ENCODE data around the gene THEM4. TPM values are rescaled to one million over a fixed set of nuclear protein-coding genes. Genes with fewer than 3 reads are reported as not detected.

Gene THEM4
- total RNA-seq, 1 donor from 2014 or later = 14.9 TPM

DNA sequence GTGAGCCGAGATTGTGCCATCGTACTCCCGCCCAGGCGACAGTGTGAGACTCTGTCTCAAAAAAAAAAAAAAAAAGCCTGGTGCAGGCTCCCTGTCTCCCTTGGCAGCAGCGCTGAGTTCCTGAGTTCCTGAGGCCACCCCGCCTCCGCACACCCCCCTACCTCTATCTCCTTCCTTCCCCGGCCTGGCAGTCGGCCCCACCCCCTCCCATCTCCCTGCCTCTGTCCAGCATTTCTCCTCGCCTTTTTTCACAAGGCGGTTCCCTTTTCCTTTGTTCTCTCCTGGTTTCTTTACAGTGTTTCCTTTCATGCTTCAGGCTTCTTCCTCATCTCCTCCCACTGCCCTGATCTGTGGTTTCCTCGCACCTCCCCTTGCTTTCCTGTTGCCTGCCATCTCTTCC is 80.4 kb downstream of the THEM4 start:
- ATAC-seq = no peak
- intact Hi-C loops (cut with DNase I) = no loop called here
- no peak for DNase-seq (ENCODE audit: low spot score)

- no peak for ATAC-seq
- no peak for DNase-seq (ENCODE audit: low spot score)
- intact Hi-C loops (cut with DNase I) = no loop called here
Measured at GRCh38 chr1:151827853-151828252, 81.5 kb downstream of the THEM4 start.

- intact Hi-C loops (cut with DNase I) = no loop called here
- ATAC-seq = peak; percentile 18
- DNase-seq (ENCODE audit: low spot score) = no peak
Measured at GRCh38 chr1:151825751-151826660, 83.3 kb downstream of the THEM4 start.

GRCh38 chr1:151825204-151825603 is 84.1 kb downstream of the THEM4 start:
- DNase-seq (ENCODE audit: low spot score) = no peak

More at GRCh38 chr1:151825204-151825603, 84.1 kb downstream of the THEM4 start:
- no peak for ATAC-seq
- intact Hi-C loops (cut with DNase I) = no loop called here

Other genes starting within 250 kb of the THEM4 start
- 0.36 TPM for gene CELF3, start 192.7 kb downstream of the THEM4 start, total RNA-seq
- 1.1 TPM for gene RIIAD1, start 188.0 kb downstream of the THEM4 start, total RNA-seq
- 44.4 TPM for gene MRPL9, start 146.0 kb downstream of the THEM4 start, total RNA-seq
- gene TDRKH, start 119.0 kb downstream of the THEM4 start, total RNA-seq = 13.2 TPM
- not detected for gene LINGO4, start 104.1 kb downstream of the THEM4 start, total RNA-seq
- 0.45 TPM for gene RORC, start 77.7 kb downstream of the THEM4 start, total RNA-seq
- gene C2CD4D, start 69.7 kb downstream of the THEM4 start, total RNA-seq = 0.45 TPM
- gene THEM5, start 55.8 kb downstream of the THEM4 start, total RNA-seq = not detected
- gene S100A10, start 84.3 kb upstream of the THEM4 start, total RNA-seq = 550 TPM
- gene S100A11, start 127.5 kb upstream of the THEM4 start, total RNA-seq = 231 TPM
- gene TCHHL1, start 179.6 kb upstream of the THEM4 start, total RNA-seq = not detected
- 0.13 TPM for gene TCHH, start 205.9 kb upstream of the THEM4 start, total RNA-seq
- gene RPTN, start 249.7 kb upstream of the THEM4 start, total RNA-seq = not detected

Data from sciatic nerve (tissue), 2 donors.